CD14-positive monocyte (primary cell): ENCODE data around the gene KLRK1. TPM values are rescaled to one million over a fixed set of nuclear protein-coding genes. Genes with fewer than 3 reads are reported as not detected.

Experiments
- DNase-seq, 3 donors: peaks; one replicate each; pipeline ENCODE4 v3.0.0-alpha.2; 2011 to 2022
- H2AFZ ChIP-seq: 2 replicates; pipeline ENCODE4 v1.6.0; 2012; ENCODE audit warnings: mild to moderate bottlenecking, low read depth, low read length, inconsistent platforms; ENCODE audit not compliant: insufficient read depth, poor library complexity, severe bottlenecking
- H3K27ac ChIP-seq, 2 donors: 1 replicate in 1 of 2; 2 replicates in 1 of 2; pipeline ENCODE4 v1.5.1; 2012 to 2013; ENCODE audit warnings: low read length in 2 of 2, control low read depth in 1 of 2, inconsistent platforms in 1 of 2, low read depth in 1 of 2, mild to moderate bottlenecking in 1 of 2
- H3K27me3 ChIP-seq, 2 donors: one replicate each; pipeline versions ENCODE4 v1.6.0 to v1.6.1; 2011 to 2013; ENCODE audit warnings: low read length in 2 of 2; ENCODE audit not compliant: control insufficient read depth in 2 of 2, insufficient read depth in 2 of 2
- H3K36me3 ChIP-seq, 2 donors: replicated peaks in 1 of 2; 1 replicate in 1 of 2; 2 replicates in 1 of 2; pipeline versions ENCODE4 v1.5.1 to v1.6.1; 2012 to 2013; ENCODE audit warnings: low read length in 2 of 2, control low read depth in 1 of 2, inconsistent platforms in 1 of 2, mild to moderate bottlenecking in 1 of 2; ENCODE audit not compliant: insufficient read depth in 2 of 2, control insufficient read depth in 1 of 2
- H3K4me1 ChIP-seq, 2 donors: 1 replicate in 1 of 2; 2 replicates in 1 of 2; pipeline versions ENCODE4 v1.5.1 to v1.6.1; 2012 to 2013; ENCODE audit warnings: low read length in 2 of 2, control low read depth in 1 of 2, inconsistent platforms in 1 of 2, mild to moderate bottlenecking in 1 of 2, moderate library complexity in 1 of 2; ENCODE audit not compliant: insufficient read depth in 2 of 2, control insufficient read depth in 1 of 2
- H3K4me2 ChIP-seq: replicated peaks from 2 replicates; pipeline ENCODE3; 2012; ENCODE audit warnings: low read length, moderate library complexity, mild to moderate bottlenecking; ENCODE audit not compliant: poor library complexity, severe bottlenecking; ENCODE audit errors: extremely low read depth
- H3K4me3 ChIP-seq, 3 experiments: fragments of 200-600 bp in 1 of 3; sonication (generic) in 1 of 3; replicated peaks in 1 of 3; 1 replicate in 2 of 3; 2 replicates in 1 of 3; pipeline ENCODE4 v1.5.1; 2011 to 2013; ENCODE audit warnings: low read length in 3 of 3, mild to moderate bottlenecking in 3 of 3, control low read depth in 2 of 3, low read depth in 2 of 3, inconsistent platforms in 1 of 3, moderate library complexity in 1 of 3
- H3K79me2 ChIP-seq: 2 replicates; pipeline ENCODE4 v1.6.0; 2012; ENCODE audit warnings: mild to moderate bottlenecking, control low read depth, inconsistent platforms, low read length, moderate library complexity; ENCODE audit not compliant: insufficient read depth
- H3K9ac ChIP-seq: 2 replicates; pipeline ENCODE4 v1.6.0; 2017; ENCODE audit warnings: low read length, mild to moderate bottlenecking; ENCODE audit not compliant: insufficient read depth, poor library complexity, severe bottlenecking
- H3K9me3 ChIP-seq, 2 donors: replicated peaks in 1 of 2; 1 replicate in 1 of 2; 2 replicates in 1 of 2; pipeline versions ENCODE4 v1.5.1 to v1.6.1; 2012 to 2013; ENCODE audit warnings: low read length in 2 of 2, control low read depth in 1 of 2; ENCODE audit not compliant: control insufficient read depth in 1 of 2, insufficient read depth in 1 of 2
- H4K20me1 ChIP-seq: 2 replicates; pipeline ENCODE4 v1.6.0; 2012; ENCODE audit warnings: mild to moderate bottlenecking, low read length, control low read depth, moderate library complexity; ENCODE audit not compliant: insufficient read depth
- H3K27ac Mint-ChIP-seq, 7 donors: one replicate each; pipeline ENCODE4 v1.8.0; 2020; ENCODE audit warnings: mild to moderate bottlenecking in 7 of 7, mixed read lengths in 7 of 7, moderate library complexity in 6 of 7, inconsistent platforms in 2 of 7
- H3K27me3 Mint-ChIP-seq, 3 donors: one replicate each; pipeline ENCODE4 v1.8.0; 2021 to 2022; ENCODE audit warnings: low read depth in 3 of 3, mild to moderate bottlenecking in 3 of 3, mixed read lengths in 3 of 3, moderate library complexity in 3 of 3, inconsistent platforms in 1 of 3
- H3K36me3 Mint-ChIP-seq, 2 donors: one replicate each; pipeline ENCODE4 v1.8.0; 2020; ENCODE audit warnings: mixed read lengths in 2 of 2, inconsistent platforms in 1 of 2, mild to moderate bottlenecking in 1 of 2
- H3K4me1 Mint-ChIP-seq: one replicate; pipeline ENCODE4 v1.8.0; 2020; ENCODE audit warnings: mild to moderate bottlenecking, mixed read lengths
- H3K4me3 Mint-ChIP-seq, 2 donors: one replicate each; pipeline ENCODE4 v1.8.0; 2020; ENCODE audit warnings: mild to moderate bottlenecking in 2 of 2, mixed read lengths in 2 of 2, moderate library complexity in 1 of 2
- H3K9me3 Mint-ChIP-seq, 7 donors: one replicate each; pipeline ENCODE4 v1.8.0; 2020 to 2022; ENCODE audit warnings: mixed read lengths in 7 of 7, mild to moderate bottlenecking in 6 of 7, moderate library complexity in 6 of 7, inconsistent platforms in 2 of 7
- WGBS: methylation state at CpG from one replicate; pipeline ENCODE4 v1.1.5; 2013; ENCODE audit warnings: missing lambda C conversion rate; ENCODE audit not compliant: insufficient coverage; 5-methylcytosine and 5-hydroxymethylcytosine counted together
- intact Hi-C, 2 donors: fragments of 100-400 bp; cut with micrococcal nuclease; formaldehyde crosslinking; loops; one replicate each; pipeline versions ENCODE4 v1.15.0 to v1.15.1; 2023
- polyA plus RNA-seq, 3 donors: library from polyadenylated mRNA; depleted of rRNA in 1 of 3; unstranded in 2 of 3; stranded (reverse) in 1 of 3; fragments of 300-500 nt in 2 of 3; fragments of >200 nt in 1 of 3; fragmentation: Illumina TruSeq in 2 of 3; gene quantifications; 1 replicate in 2 of 3; 2 replicates in 1 of 3; pipeline ENCODE4 v1.2.3, GENCODE V29; 2012 to 2021
- TF ChIP-seq, protein P1 (sequence below): fragments of 200-600 bp; IDR thresholded peaks from one replicate; pipeline ENCODE4 v1.8.0; 2022; ENCODE audit warnings: antibody characterized with exemption, mild to moderate bottlenecking

Gene KLRK1
- polyA plus RNA-seq, 3 donors: 0.05 to 1.3 (median 1.3) TPM

GRCh38 chr12:10361084-10361483 lies 28.8 kb downstream of the KLRK1 start:
- H3K4me3 Mint-ChIP-seq: no peak overlapping the region
- peaks cover 0 to 4% (median 2%) of the 10 kb centered on the region in 3 donors for H3K27me3 Mint-ChIP-seq
- Histone ChIP-seq H3K79me2 (no peaks in the 10 kb centered on the region), H2AFZ (peak overlapping the region; percentile 1), H3K27ac (no peak overlapping the region), H4K20me1 (no peaks in the 10 kb centered on the region), H3K9ac (no peak overlapping the region), H3K4me1 (peaks cover 17 to 21% of the 10 kb centered on the region in 2 donors), H3K9me3 (peaks cover 0 to 6% of the 10 kb centered on the region in 2 donors), H3K27me3 (no peaks in the 10 kb centered on the region), H3K4me2 (no peak overlapping the region), H3K36me3 (no peaks in the 10 kb centered on the region), H3K4me3 (no peak overlapping the region)
- TF ChIP-seq, protein P1, sequence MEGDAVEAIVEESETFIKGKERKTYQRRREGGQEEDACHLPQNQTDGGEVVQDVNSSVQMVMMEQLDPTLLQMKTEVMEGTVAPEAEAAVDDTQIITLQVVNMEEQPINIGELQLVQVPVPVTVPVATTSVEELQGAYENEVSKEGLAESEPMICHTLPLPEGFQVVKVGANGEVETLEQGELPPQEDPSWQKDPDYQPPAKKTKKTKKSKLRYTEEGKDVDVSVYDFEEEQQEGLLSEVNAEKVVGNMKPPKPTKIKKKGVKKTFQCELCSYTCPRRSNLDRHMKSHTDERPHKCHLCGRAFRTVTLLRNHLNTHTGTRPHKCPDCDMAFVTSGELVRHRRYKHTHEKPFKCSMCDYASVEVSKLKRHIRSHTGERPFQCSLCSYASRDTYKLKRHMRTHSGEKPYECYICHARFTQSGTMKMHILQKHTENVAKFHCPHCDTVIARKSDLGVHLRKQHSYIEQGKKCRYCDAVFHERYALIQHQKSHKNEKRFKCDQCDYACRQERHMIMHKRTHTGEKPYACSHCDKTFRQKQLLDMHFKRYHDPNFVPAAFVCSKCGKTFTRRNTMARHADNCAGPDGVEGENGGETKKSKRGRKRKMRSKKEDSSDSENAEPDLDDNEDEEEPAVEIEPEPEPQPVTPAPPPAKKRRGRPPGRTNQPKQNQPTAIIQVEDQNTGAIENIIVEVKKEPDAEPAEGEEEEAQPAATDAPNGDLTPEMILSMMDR: no peak
- 86% methylated on average over 2 of the region's 4 CpGs for WGBS
- H3K27ac Mint-ChIP-seq: no peak overlapping the region
- peaks cover 0 to 9% (median 3%) of the 10 kb centered on the region in 7 donors for H3K9me3 Mint-ChIP-seq
- intact Hi-C loops: loop anchor here in 1 of 2 donors (5.0 kb wide), 1 partner anchor 46 kb away; the partner anchor contains the start of gene KLRC4
- H3K4me1 Mint-ChIP-seq: peaks cover 3% of the 10 kb centered on the region
- no peak for DNase-seq
- no peaks in the 10 kb centered on the region for H3K36me3 Mint-ChIP-seq

- Histone ChIP-seq H2AFZ (no peak overlapping the region), H3K27ac (no peak overlapping the region), H3K4me1 (peaks cover 3 to 5% of the 10 kb centered on the region in 2 donors), H4K20me1 (no peaks in the 10 kb centered on the region), H3K9ac (no peak overlapping the region), H3K36me3 (no peaks in the 10 kb centered on the region), H3K4me2 (no peak overlapping the region), H3K79me2 (no peaks in the 10 kb centered on the region), H3K27me3 (no peaks in the 10 kb centered on the region), H3K9me3 (peaks cover 0 to 6% of the 10 kb centered on the region in 2 donors), H3K4me3 (no peak overlapping the region)
- no CpG with 5 or more reads among the region's 1 CpG for WGBS
- DNase-seq: no peak
- intact Hi-C loops: no loop called here
- Mint-ChIP-seq H3K27ac (no peak overlapping the region), H3K9me3 (peaks cover 0 to 9% (median 3%) of the 10 kb centered on the region in 7 donors), H3K4me1 (peaks cover 3% of the 10 kb centered on the region), H3K27me3 (peaks cover 0 to 6% (median 2%) of the 10 kb centered on the region in 3 donors), H3K4me3 (no peak overlapping the region), H3K36me3 (no peaks in the 10 kb centered on the region)
- TF ChIP-seq, protein P1: no peak
Observed at GRCh38 chr12:10358969-10359368, 30.9 kb downstream of the KLRK1 start.
